ENCODE data around the gene MIEF2. TPM values are rescaled to one million over a fixed set of nuclear protein-coding genes. Genes with fewer than 3 reads are reported as not detected.

Gene MIEF2
- total RNA-seq, 4 donors from 2014 or later: 10.8 to 19.0 (median 12.5) TPM

DNA sequence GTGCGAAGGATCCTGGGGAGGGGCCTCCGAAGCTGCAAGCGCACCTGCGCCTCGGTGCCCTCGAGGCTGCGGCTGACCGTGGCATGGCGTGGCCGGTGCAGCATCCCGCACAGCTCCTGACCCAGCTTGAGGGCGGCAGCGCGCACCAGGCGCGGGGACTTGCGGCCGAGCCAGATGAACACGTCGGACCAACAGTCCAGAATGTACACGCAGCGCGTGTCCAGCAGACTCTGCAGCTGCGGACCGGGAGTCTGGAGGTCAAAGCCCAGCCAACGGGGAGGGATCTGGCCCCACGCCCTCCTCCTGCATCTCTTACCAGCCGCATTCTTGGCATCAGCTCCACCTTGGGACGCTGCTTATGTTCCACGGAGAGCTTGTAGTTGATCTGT lies 12.9 kb upstream of the MIEF2 start:
- H3K27ac ChIP-seq: peak overlapping the region in 3 of 4 donors; percentile 53 to 60 (median 53)
- H3K4me1 ChIP-seq: peaks cover 0 to 29% (median 16%) of the 10 kb centered on the region in 3 donors
- WGBS, 2 donors (ENCODE audit: low coverage in 1 of 2): 20% methylated on average over 1 of the region's 30 CpGs; no CpG with 5 or more reads in 1 of the 2 donors

DNA sequence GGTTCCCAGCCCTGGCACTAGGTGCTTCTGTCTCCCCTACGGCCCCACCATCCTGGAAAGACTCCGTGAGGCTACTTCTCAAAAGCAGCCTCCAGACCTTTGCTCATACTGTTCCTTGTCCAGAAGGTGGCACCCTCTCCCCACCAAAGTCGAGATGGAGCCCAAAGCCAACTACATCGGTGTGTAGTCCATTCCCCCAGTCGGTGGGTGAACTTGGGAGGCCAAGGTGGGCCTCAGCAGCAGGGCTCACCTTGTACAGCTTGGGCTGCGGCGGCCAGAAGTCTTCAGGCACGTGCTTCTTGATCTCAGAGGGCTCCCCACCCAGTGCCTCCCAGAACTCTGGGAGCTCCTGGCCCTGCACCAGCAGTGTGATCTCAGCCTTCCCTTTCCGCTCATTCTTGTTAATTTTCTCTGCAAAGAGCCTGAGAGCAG lies 12.1 kb upstream of the MIEF2 start:
- no peaks in the 10 kb centered on the region for H3K27me3 ChIP-seq
- H3K4me3 ChIP-seq: no peak overlapping the region
- WGBS, 2 donors (ENCODE audit: low coverage in 1 of 2): 5% methylated on average over 8 of the region's 9 CpGs; no CpG with 5 or more reads in 1 of the 2 donors
- H3K9me3 ChIP-seq: no peaks in the 10 kb centered on the region
- H3K27ac ChIP-seq: peak overlapping the region in 3 of 4 donors; percentile 53 to 60 (median 53)
- ATAC-seq: peak; percentile 59
- no peak for TF ChIP-seq POLR2A (IDR thresholded peaks at IDR 0.05)
- TF ChIP-seq, protein P1, sequence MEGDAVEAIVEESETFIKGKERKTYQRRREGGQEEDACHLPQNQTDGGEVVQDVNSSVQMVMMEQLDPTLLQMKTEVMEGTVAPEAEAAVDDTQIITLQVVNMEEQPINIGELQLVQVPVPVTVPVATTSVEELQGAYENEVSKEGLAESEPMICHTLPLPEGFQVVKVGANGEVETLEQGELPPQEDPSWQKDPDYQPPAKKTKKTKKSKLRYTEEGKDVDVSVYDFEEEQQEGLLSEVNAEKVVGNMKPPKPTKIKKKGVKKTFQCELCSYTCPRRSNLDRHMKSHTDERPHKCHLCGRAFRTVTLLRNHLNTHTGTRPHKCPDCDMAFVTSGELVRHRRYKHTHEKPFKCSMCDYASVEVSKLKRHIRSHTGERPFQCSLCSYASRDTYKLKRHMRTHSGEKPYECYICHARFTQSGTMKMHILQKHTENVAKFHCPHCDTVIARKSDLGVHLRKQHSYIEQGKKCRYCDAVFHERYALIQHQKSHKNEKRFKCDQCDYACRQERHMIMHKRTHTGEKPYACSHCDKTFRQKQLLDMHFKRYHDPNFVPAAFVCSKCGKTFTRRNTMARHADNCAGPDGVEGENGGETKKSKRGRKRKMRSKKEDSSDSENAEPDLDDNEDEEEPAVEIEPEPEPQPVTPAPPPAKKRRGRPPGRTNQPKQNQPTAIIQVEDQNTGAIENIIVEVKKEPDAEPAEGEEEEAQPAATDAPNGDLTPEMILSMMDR (IDR thresholded peaks at IDR 0.05): peak in 3 of 4 experiments; percentile 56 to 66 (median 64)
- peaks cover 0 to 29% (median 16%) of the 10 kb centered on the region in 3 donors for H3K4me1 ChIP-seq
- H3K36me3 ChIP-seq: peaks cover 0 to 100% of the 10 kb centered on the region in 2 donors

More for the DNA sequence above, 12.9 kb upstream of the MIEF2 start:
- TF ChIP-seq EP300 (IDR thresholded peaks at IDR 0.05): no peak
- TF ChIP-seq, protein P1 (IDR thresholded peaks at IDR 0.05): no peak
- TF ChIP-seq POLR2AphosphoS5 (IDR thresholded peaks at IDR 0.05): no peak
- TF ChIP-seq POLR2A (IDR thresholded peaks at IDR 0.05): no peak
- Histone ChIP-seq H3K36me3 (peaks cover 0 to 99% of the 10 kb centered on the region in 2 donors), H3K9me3 (no peaks in the 10 kb centered on the region), H3K4me3 (no peak overlapping the region), H3K27me3 (no peaks in the 10 kb centered on the region)
- peak; percentile 24 for ATAC-seq

DNA sequence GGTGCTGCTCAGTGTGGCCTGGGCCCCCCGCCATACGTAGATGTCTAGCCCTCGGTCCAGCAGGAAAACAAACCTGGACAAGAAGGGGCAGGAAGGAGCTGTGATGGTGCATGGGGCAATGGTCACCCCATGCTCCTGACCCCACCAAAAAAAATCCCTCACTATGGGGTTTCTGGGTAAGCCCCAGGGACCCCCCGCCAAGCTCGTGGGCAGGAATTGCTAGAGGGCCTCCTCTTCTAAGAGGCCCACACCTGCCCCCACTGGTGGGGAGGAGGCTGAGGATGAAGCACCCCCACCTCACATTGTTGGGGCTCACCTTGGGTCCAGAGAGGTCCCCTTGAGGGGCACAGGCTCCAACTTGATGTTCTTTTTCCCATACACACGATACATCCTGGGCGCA lies 11.7 kb upstream of the MIEF2 start:
- Histone ChIP-seq H3K27ac (peak overlapping the region in 3 of 4 donors; percentile 53 to 60 (median 53)), H3K27me3 (no peaks in the 10 kb centered on the region), H3K4me1 (peaks cover 0 to 29% (median 16%) of the 10 kb centered on the region in 3 donors), H3K36me3 (peaks cover 0 to 100% of the 10 kb centered on the region in 2 donors), H3K9me3 (no peaks in the 10 kb centered on the region), H3K4me3 (no peak overlapping the region)
- 79 to 100% methylated on average over 2 to 3 of the region's 7 CpGs for WGBS, 2 donors (ENCODE audit: low coverage in 1 of 2)
- TF ChIP-seq EP300 (IDR thresholded peaks at IDR 0.05) (no peak), POLR2A (IDR thresholded peaks at IDR 0.05) (no peak), POLR2AphosphoS5 (IDR thresholded peaks at IDR 0.05) (no peak)
- TF ChIP-seq, protein P1 (IDR thresholded peaks at IDR 0.05): no peak
- ATAC-seq: no peak

DNA sequence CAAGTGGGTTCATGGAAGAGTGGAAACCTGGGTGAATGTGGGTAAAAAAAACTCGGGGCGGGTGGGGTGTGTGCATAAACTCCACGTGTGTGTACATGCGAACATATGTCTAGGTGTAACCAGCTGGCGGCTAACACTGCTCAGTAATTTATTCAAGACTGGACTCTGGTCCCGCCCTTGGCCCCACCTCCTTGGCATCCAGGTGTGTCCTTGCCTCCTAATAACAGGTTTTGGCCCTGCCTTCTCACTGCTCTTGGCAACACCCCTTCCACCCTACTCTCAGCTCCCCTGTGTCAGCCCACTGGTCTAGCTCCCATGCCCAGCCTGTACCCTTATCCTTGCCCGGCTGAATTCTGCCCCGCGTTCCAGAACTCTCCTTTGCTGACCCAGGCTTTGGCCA lies 10.2 kb upstream of the MIEF2 start:
- H3K36me3 ChIP-seq: peaks cover 0 to 100% of the 10 kb centered on the region in 2 donors
- H3K4me1 ChIP-seq: peaks cover 0 to 29% (median 16%) of the 10 kb centered on the region in 3 donors
- H3K27ac ChIP-seq: no peak overlapping the region
- 77 to 79% methylated on average over 9 of the region's 9 CpGs for WGBS, 2 donors (ENCODE audit: low coverage in 1 of 2)
- TF ChIP-seq POLR2A (IDR thresholded peaks at IDR 0.05): no peak
- no peak for TF ChIP-seq POLR2AphosphoS5 (IDR thresholded peaks at IDR 0.05)
- TF ChIP-seq, protein P1 (IDR thresholded peaks at IDR 0.05): no peak
- TF ChIP-seq EP300 (IDR thresholded peaks at IDR 0.05): no peak
- no peaks in the 10 kb centered on the region for H3K27me3 ChIP-seq
- ATAC-seq: no peak
- no peak overlapping the region for H3K4me3 ChIP-seq
- no peaks in the 10 kb centered on the region for H3K9me3 ChIP-seq

DNA sequence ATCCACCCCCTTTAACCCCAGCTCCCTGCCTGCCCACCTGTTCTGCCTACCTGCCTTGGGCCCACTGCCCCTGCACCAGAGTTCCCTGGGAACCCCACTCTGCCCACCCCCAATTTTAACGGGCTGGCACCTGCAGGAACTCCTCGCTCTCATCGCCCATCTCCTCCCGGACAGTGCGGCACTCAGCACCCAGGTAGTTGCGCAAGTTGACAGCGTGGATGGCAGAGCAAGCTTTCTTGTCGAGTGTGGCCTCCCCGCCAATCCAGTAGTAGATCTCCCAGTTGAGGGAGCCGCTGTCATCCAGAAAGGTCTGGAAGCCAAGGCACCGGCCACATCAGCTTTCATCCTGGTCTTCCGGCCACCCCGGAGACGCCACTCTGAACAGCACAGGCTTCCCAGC lies 9.8 kb upstream of the MIEF2 start:
- H3K36me3 ChIP-seq: peaks cover 0 to 100% of the 10 kb centered on the region in 2 donors
- WGBS, 2 donors (ENCODE audit: low coverage in 1 of 2): no CpG with 5 or more reads among the region's 14 CpGs

More for the DNA sequence above, 9.8 kb upstream of the MIEF2 start:
- Histone ChIP-seq H3K9me3 (no peaks in the 10 kb centered on the region), H3K27me3 (no peaks in the 10 kb centered on the region), H3K27ac (no peak overlapping the region), H3K4me3 (no peak overlapping the region), H3K4me1 (peaks cover 0 to 30% (median 16%) of the 10 kb centered on the region in 3 donors)
- no peak for ATAC-seq
- no peak for TF ChIP-seq POLR2AphosphoS5 (IDR thresholded peaks at IDR 0.05)
- TF ChIP-seq, protein P1 (IDR thresholded peaks at IDR 0.05): no peak
- no peak for TF ChIP-seq EP300 (IDR thresholded peaks at IDR 0.05)
- TF ChIP-seq POLR2A (IDR thresholded peaks at IDR 0.05): no peak
